ENCODE data around the gene MAP3K13. TPM values are rescaled to one million over a fixed set of nuclear protein-coding genes. Genes with fewer than 3 reads are reported as not detected.

MAP3K13 gene
- total RNA-seq, 1 donor from 2014 or later, result 21.6 TPM

Other genes starting within 250 kb of the MAP3K13 start
- gene C3orf70, start 210.1 kb upstream of the MAP3K13 start, total RNA-seq, result 5.7 and 8.2 TPM in 2 replicates
- gene EHHADH, start 109.1 kb upstream of the MAP3K13 start, total RNA-seq, result 4.4 and 4.7 TPM in 2 replicates
- 21.5 and 22.7 TPM in 2 replicates for gene TMEM41A, start 135.9 kb downstream of the MAP3K13 start, total RNA-seq
- 6.4 and 9.0 TPM in 2 replicates for gene LIPH, start 189.5 kb downstream of the MAP3K13 start, total RNA-seq
- 43.6 and 44.1 TPM in 2 replicates for gene SENP2, start 223.2 kb downstream of the MAP3K13 start, total RNA-seq

All from astrocyte (in vitro differentiated cells and primary cell).